Activated CD4-positive, alpha-beta T cell treated with anti-CD3 and anti-CD28 coated beads, Interleukin-2, amount 10 ng/mL, durations not matched to agents 7 days and 5 days (primary cell): ENCODE measurements around the gene PIGQ. TPM values are rescaled to one million over a fixed set of nuclear protein-coding genes. Genes with fewer than 3 reads are reported as not detected.

Experiments used
- CTCF ChIA-PET: fragments of 350-600 bp; sonication (Branson Sonifier 250); formaldehyde crosslinking; loops from one replicate; lab custom pipeline; 2021; ENCODE audit warnings: antibody characterized with exemption; lab: Charles Lee
- POLR2A ChIA-PET: fragments of 350-600 bp; sonication (Branson Sonifier 250); formaldehyde crosslinking; loops from one replicate; lab custom pipeline; 2021; ENCODE audit warnings: antibody characterized with exemption; lab: Charles Lee
- DNase-seq: peaks from one replicate; pipeline ENCODE4 v3.0.0-alpha.2; 2020
- H3K27ac Mint-ChIP-seq: one replicate; pipeline ENCODE4 v1.8.0; 2021; ENCODE audit warnings: mild to moderate bottlenecking, moderate library complexity, mixed read lengths
- H3K27me3 Mint-ChIP-seq: one replicate; pipeline ENCODE4 v1.8.0; 2021; ENCODE audit warnings: mixed read lengths
- H3K36me3 Mint-ChIP-seq: one replicate; pipeline ENCODE4 v1.8.0; 2021; ENCODE audit warnings: low read depth, mixed read lengths
- H3K4me1 Mint-ChIP-seq: one replicate; pipeline ENCODE4 v1.8.0; 2021; ENCODE audit warnings: mixed read lengths
- H3K4me3 Mint-ChIP-seq: one replicate; pipeline ENCODE4 v1.8.0; 2021; ENCODE audit warnings: mild to moderate bottlenecking, moderate library complexity, mixed read lengths
- H3K9me3 Mint-ChIP-seq: one replicate; pipeline ENCODE4 v1.8.0; 2021; ENCODE audit warnings: mixed read lengths
- total RNA-seq, 2 experiments: library from RNA; stranded (reverse); gene quantifications; one replicate each; pipeline ENCODE4 v1.2.3, GENCODE V29; 2021

PIGQ gene
- total RNA-seq, 2 experiments from 2014 or later = 44.5 to 46.1 TPM

- Mint-ChIP-seq H3K4me3 (peak within 1 kb of the TSS; percentile 91), H3K4me1 (peaks cover 40% of the 10 kb centered on the region), H3K9me3 (no peaks in the 10 kb centered on the region), H3K27ac (peak within 1 kb of the TSS; percentile 92), H3K36me3 (peaks cover 7% of the 10 kb centered on the region), H3K27me3 (no peaks in the 10 kb centered on the region)
- ChIA-PET CTCF (interaction anchor here (0.7 to 0.9 kb wide), 2 partner anchors 12 to 35 kb away, joined by 3 read pairs; no protein-coding TSS in a partner anchor), POLR2A (interaction anchor here (0.7 kb wide), 1 partner anchor 109 kb away, joined by 3 read pairs; the partner anchor contains the start of gene METTL26)
- DNase-seq = peak; percentile 83
Measured at GRCh38 chr16:527015-527903, 42.5 kb upstream of the PIGQ start, which contains the start of gene CAPN15. Gene CAPN15 (plus strand): TSS chr16:527712. CDS start chr16:546839, 19,127 bp downstream.

DNA sequence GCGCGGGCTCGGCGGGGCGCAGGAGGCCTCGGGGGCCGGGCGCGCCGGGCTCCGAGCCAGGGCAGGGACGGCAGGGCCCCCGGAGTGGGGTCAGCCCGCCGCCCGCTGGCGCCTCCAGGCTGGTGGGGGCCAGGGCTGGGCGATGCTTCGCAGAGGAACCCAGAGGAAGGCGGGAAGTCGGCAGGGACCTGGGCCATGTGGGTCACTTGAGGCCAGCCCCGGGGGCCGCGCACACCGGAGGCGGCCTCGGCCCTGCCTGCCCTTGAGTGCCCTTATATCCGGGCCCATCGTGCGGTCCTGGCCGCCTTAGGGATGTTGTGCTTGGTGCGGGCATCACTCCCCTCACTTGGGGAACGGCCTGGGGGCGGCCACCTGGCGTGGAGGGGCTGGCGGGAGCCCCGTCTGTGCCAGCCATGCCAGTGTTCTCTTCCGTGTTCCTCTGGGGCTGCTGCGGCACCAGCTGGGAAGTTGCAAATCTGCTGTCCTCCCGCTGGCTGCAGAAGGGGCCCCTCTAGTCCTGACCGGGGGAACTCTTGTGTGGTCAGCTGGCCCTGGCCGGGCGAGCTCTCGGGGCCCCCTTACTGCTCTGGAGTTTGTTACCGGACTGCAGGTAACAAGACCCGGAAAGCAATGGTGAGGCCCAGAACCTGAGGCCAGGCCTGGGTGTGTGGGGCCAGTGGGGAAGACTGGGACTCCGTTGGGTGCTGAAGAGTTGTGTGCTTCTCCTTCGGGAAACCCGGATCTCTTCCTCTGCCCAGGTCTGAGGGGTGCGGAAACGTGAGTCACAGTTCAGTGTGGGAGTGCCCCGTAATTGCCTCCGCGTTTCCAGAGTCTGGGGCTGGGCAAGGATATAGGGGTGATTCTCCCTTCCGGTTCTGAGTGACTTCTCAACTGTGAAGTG, 41.4 kb upstream of the PIGQ start:
- peak; percentile 28 for DNase-seq
- POLR2A ChIA-PET = interaction anchor here (0.6 kb wide), 1 partner anchor 195 kb away, joined by 5 read pairs; no protein-coding TSS in a partner anchor
- CTCF ChIA-PET = interaction anchor here (0.9 kb wide), 1 partner anchor 34 kb away, joined by 3 read pairs; no protein-coding TSS in a partner anchor
- Mint-ChIP-seq H3K9me3 (no peaks in the 10 kb centered on the region), H3K27me3 (no peaks in the 10 kb centered on the region), H3K4me1 (peaks cover 40% of the 10 kb centered on the region), H3K4me3 (peak overlapping the region; percentile 91), H3K27ac (peak overlapping the region; percentile 92), H3K36me3 (peaks cover 7% of the 10 kb centered on the region)

- Mint-ChIP-seq H3K4me3 (peak overlapping the region; percentile 91), H3K27me3 (no peaks in the 10 kb centered on the region), H3K27ac (peak overlapping the region; percentile 92), H3K4me1 (peaks cover 39% of the 10 kb centered on the region), H3K36me3 (peaks cover 7% of the 10 kb centered on the region), H3K9me3 (no peaks in the 10 kb centered on the region)
- peak; percentile 44 for DNase-seq
- ChIA-PET POLR2A (interaction anchor here (0.6 kb wide), 1 partner anchor 196 kb away, joined by 5 read pairs; no protein-coding TSS in a partner anchor), CTCF (interaction anchor here (0.6 kb wide), 1 partner anchor 895 kb away, joined by 3 read pairs; no protein-coding TSS in a partner anchor)
Measured at GRCh38 chr16:529012-529575, 40.7 kb upstream of the PIGQ start.

GRCh38 chr16:530111-530817, 39.5 kb upstream of the PIGQ start:
- no peaks in the 10 kb centered on the region for H3K9me3 Mint-ChIP-seq
- POLR2A ChIA-PET = interaction anchor here (0.6 kb wide), 1 partner anchor 155 kb away, joined by 3 read pairs; no protein-coding TSS in a partner anchor
- peaks cover 7% of the 10 kb centered on the region for H3K36me3 Mint-ChIP-seq
- H3K27me3 Mint-ChIP-seq = no peaks in the 10 kb centered on the region
- no peak for DNase-seq
- H3K4me3 Mint-ChIP-seq = peak overlapping the region; percentile 91
- H3K4me1 Mint-ChIP-seq = peaks cover 31% of the 10 kb centered on the region
- H3K27ac Mint-ChIP-seq = peak overlapping the region; percentile 79
- CTCF ChIA-PET = no interaction called here

DNA sequence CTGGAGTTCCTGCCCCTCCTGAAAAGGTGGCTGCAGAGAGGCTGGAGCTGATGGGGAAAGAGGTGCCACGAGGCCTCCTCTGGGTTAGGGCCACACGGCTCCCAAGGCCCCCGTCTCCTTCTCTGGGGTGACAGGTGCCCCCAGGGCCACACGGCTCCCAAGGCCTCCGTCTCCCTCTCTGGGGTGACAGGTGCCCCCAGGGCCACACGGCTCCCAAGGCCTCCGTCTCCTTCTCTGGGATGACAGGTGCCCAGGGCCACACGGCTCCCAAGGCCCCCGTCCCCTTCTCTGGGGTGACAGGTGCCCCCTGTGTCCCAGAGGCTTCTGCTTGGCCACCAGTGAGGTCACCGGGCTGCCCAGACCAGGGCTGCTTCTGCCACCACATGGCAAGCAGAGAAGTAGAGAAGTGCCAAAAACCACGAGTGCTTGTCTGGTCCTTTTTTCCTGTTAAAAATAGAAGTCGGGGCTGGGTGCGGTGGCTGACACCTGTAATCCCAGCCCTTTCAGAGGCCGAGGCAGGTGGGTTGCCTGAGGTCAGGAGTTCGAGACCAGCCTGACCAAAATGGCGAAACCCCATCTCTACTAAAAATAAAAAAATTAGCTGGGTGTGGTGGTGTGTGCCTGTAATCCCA, 38.2 kb upstream of the PIGQ start:
- Mint-ChIP-seq H3K36me3 (peaks cover 5% of the 10 kb centered on the region), H3K4me1 (peaks cover 19% of the 10 kb centered on the region), H3K9me3 (no peaks in the 10 kb centered on the region), H3K27me3 (no peaks in the 10 kb centered on the region), H3K27ac (no peak overlapping the region), H3K4me3 (no peak overlapping the region)
- DNase-seq = no peak
- ChIA-PET POLR2A (no interaction called here), CTCF (interaction anchor here (0.7 kb wide), 1 partner anchor 731 kb away, joined by 3 read pairs; no protein-coding TSS in a partner anchor)

GRCh38 chr16:533391-534123, 36.2 kb upstream of the PIGQ start:
- peaks cover 17% of the 10 kb centered on the region for H3K4me1 Mint-ChIP-seq
- H3K4me3 Mint-ChIP-seq = no peak overlapping the region
- DNase-seq = no peak
- POLR2A ChIA-PET = no interaction called here
- H3K27me3 Mint-ChIP-seq = no peaks in the 10 kb centered on the region
- no peak overlapping the region for H3K27ac Mint-ChIP-seq
- peaks cover 3% of the 10 kb centered on the region for H3K36me3 Mint-ChIP-seq
- CTCF ChIA-PET = interaction anchor here (1.0 kb wide), 1 partner anchor 437 kb away, joined by 3 read pairs; no protein-coding TSS in a partner anchor
- no peaks in the 10 kb centered on the region for H3K9me3 Mint-ChIP-seq

DNA sequence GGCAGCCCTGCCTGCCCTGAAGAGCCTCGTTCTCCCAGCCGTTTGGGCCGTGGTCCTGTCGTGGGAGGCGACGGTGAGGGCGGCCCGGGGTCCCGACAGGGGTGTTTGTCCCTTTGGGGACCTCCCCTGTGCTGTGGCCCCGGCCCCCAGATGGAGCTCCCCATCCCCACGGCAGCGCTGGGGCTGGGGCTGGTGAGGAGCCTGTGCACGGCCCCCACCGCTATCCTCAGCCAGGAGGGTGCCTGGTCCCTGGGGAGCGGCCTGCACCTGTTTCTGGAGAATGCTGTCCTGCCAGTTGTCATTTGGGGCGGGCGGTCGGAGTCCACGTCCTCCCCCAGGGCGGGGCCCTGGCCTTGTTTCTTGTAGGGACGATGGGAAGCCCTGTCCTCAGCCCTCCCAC, 35.6 kb upstream of the PIGQ start:
- Mint-ChIP-seq H3K27me3 (no peaks in the 10 kb centered on the region), H3K9me3 (no peaks in the 10 kb centered on the region), H3K27ac (no peak overlapping the region), H3K4me3 (no peak overlapping the region), H3K36me3 (no peaks in the 10 kb centered on the region), H3K4me1 (peaks cover 11% of the 10 kb centered on the region)
- POLR2A ChIA-PET = no interaction called here
- DNase-seq = no peak
- CTCF ChIA-PET = interaction anchor here (1.0 to 1.1 kb wide), 2 partner anchors 15 to 438 kb away, joined by 3 to 4 read pairs; no protein-coding TSS in a partner anchor

DNA sequence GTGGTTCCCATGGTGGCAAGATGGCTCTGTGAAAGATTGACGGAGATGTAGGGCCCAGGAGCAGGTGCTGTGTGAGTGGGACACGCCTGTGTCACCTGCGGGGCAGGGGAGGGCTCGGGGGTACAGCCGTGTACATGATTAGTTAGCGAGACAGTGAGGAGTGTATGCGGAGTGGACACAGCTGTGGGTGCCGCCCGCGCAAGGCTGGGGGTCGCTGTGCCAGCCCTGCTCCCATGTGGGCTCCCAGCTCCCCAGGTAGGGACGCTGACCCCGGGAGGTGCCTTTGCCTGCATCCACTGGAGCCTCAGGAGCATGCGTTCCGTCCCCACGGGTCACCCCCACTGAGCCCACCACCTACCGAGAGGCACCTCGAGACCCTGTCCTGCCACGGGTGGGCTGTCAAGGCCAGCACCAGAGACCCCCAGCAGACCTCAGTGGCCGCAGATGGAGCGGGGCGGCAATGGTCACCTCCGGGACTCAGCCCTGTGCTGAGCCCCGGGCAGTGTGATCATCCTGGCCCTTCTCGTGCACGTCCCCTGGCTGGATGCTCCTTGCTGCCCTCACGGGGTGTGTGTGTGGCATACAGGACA, 34.8 kb upstream of the PIGQ start:
- Mint-ChIP-seq H3K27me3 (no peaks in the 10 kb centered on the region), H3K4me3 (no peak overlapping the region), H3K36me3 (no peaks in the 10 kb centered on the region), H3K9me3 (no peaks in the 10 kb centered on the region), H3K27ac (no peak overlapping the region), H3K4me1 (peaks cover 4% of the 10 kb centered on the region)
- ChIA-PET POLR2A (no interaction called here), CTCF (interaction anchor here (1.1 to 1.4 kb wide), 2 partner anchors 9 to 14 kb away, joined by 3 to 4 read pairs; no protein-coding TSS in a partner anchor)
- no peak for DNase-seq

GRCh38 chr16:535446-536405, 34.0 kb upstream of the PIGQ start:
- H3K4me3 Mint-ChIP-seq = no peak overlapping the region
- POLR2A ChIA-PET = no interaction called here
- CTCF ChIA-PET = interaction anchor here (0.7 to 1.4 kb wide), 2 partner anchors 10 to 14 kb away, joined by 3 read pairs; no protein-coding TSS in a partner anchor
- no peaks in the 10 kb centered on the region for H3K4me1 Mint-ChIP-seq
- H3K9me3 Mint-ChIP-seq = no peaks in the 10 kb centered on the region
- H3K36me3 Mint-ChIP-seq = no peaks in the 10 kb centered on the region
- H3K27me3 Mint-ChIP-seq = no peaks in the 10 kb centered on the region
- DNase-seq = no peak
- no peak overlapping the region for H3K27ac Mint-ChIP-seq
